NCI-H128 (cell line): ENCODE data around the gene C1GALT1C1.
"Not testable (repeated sequence)": the region's sequence is repeated elsewhere in the genome, so short reads cannot be mapped to it uniquely, and the experiment has no call there.

Experiments
- DNase-seq: peaks from one replicate; lab custom pipeline; 2025; ENCODE audit not compliant: unreplicated experiment; lab: John Stamatoyannopoulos, UW

Gene C1GALT1C1

DNA sequence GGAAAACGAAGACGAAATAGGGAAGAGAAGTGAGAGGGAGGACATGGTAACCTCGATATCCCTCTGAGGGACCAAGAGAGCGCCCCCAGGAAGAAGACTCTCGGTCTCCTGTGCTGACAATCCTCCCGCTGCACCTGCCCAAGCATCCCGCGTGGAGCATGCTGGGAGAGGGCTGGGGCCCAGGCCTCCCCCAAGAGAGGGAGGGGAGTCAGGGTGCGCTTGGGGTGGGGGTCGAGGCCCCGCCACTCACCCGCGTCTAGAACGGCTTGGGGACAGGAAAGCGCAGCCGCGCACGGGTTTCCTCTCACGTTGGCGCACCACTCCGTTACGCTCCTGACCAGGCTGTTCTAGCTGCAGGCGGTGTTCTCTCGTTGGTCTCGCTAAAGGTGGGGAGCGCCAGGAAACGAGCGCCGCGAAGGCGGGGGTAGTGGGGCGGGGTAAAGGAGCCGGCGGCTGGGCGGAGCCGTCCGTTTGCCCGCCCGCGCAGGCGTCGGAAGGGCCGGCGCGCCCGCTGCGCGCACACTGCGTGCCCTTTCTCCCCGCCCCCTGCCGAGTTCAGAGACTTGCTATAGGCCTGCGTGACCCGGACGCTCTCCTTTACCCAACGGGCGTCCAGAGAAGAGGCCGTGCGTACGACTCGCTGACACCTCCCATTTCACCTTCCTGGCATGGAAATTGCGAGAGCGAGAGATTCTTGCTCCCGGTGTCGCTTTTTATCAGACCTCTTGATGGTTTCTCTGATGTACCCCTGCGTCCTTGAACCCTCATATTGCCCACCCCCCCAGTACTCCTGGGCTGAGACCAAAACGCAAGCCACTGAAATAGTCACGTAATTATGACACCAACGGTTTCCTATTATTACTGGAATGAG lies at the start of gene C1GALT1C1:
TSS of gene C1GALT1C1 (minus strand) at position 388 of the 871 bp plus-strand sequence. CDS start 2,888 bp downstream, outside the sequence.
- DNase-seq, result peak; percentile 88

DNA sequence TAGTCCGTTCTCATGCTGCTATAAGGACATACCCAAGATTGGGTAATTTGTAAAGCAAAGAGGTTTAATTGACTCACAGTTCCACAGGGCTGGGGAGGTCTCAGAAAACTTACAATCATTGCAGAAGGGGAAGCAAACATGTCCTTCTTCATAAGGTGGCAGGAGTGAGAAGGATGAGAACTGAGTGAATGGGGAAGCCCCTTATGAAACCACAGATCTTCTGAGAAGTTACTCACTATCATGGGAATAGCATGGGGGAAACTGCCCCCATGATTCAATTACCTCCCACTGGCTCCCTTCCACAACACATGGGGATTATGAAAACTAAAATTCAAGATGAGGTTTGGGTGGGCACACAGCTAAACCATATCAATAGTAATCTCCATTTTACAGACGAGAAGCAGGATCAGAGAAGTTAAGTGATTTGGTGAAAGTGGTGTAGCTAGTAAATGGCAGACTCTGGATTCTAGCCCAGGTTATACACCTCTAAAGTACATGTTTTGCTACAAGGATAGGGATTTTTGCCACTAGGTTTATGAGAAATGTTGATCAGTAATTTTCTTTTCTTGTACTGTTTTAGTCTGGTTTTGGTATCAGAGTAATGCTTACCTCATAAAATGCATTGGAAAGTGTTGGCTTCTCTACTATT lies 47.3 kb upstream of the C1GALT1C1 start:
- DNase-seq, result no peak

DNA sequence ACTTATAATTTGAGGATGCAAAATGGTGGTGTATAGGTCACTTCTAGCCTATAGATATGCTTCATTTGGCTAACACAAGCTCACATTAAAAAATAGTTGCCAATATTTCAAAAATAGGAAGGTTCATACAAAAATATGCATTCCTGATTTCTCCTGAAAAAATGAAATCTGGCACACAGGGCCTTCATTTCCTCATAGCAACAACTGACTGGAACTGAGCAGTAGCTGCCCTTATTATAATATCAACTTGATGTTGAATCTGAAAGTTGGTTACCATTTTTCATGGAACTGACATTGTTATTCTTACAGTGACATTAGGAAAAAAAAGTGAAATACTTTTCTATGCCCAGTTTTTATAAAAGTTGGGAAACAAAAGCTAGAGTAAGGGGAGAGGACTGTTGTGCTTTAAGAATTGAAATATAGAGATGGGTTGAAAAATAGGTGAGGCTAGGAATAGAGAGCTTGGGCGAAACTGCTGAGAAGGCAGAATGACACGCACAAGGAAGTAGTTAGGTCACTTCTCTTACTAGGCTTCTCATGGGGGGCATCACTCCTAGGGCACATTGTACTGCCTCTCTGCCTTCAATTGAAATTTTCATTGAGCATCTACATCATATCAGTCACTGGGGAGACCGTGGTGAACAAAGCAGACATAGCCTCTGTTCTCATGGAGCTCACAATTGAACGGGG lies 43.1 kb upstream of the C1GALT1C1 start:
- no peak for DNase-seq

DNA sequence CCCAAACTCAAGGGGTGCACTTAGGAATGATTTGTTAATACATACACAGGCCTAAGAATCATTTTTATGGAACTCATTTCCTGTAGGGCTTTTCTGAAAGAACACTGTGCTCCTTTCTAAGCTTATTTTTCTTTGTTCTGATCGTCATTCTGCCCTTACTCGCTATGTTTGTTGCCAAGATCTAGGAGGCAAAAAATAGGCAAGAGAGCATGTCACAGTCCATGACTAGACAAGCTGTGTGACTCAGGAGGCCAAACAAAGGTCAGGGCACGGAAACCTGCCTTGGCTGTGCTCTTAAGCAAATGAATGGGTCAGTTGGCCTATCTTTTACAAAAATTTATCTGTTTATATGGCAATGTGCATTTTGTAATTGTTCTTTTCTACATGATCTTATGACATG lies 42.5 kb upstream of the C1GALT1C1 start:
- DNase-seq, result no peak

DNA sequence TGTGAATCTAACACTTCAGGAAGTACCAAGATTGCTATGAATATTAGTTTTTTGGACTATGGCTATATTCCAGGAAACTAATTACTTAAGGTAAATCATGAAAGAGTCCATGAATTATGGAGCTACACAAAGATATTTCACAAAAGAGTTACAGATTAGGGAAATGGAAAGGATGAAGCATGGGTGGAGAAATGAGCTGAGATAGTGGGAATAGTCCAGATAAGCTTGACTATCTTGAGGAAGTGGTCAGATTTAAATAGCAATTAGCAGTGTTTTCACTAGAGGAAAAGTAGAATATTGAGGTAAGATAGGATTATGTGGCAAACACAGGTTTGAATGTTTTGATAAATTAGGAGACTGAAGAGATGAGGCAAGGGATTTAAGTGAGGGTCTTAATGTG lies 42.1 kb upstream of the C1GALT1C1 start:
- DNase-seq, result no peak

DNA sequence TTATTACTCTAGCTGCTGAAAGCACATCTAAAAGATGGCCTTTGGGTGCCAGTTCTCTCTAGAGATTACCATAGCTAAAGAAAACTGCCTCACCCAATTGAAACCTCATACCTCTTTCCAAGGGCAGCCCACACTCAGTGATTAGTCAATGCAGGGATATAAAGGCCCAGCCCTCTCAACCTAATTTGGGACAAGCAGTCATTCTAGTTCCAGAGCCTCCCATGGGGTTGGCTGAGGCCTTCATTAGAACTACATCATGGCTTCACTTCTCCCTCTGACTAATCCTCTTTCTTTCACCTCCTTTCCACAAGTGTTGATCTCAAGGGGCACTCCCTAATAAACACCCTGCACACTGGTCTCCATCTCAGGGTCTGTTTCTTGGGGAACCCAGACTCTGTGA lies 38.5 kb upstream of the C1GALT1C1 start:
- no peak for DNase-seq

DNA sequence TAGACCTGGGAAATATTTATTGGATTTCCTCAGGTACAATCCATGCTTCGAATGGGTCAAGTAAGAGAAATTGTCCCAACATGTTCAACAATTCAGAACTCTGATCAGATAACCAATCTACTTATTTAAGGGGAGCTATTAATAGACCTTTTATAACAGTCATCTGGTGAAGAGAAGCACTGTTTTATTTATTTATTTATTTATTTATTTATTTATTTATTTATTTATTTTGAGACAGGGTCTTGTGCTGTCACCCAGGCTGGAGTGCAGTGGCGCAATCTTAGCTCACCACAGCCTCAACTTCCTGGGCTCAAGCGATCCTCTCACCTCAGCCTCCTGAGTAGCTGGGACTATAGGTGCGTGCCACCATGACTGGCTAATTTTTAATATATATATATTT lies 34.7 kb upstream of the C1GALT1C1 start:
- not testable (repeated sequence) for DNase-seq

DNA sequence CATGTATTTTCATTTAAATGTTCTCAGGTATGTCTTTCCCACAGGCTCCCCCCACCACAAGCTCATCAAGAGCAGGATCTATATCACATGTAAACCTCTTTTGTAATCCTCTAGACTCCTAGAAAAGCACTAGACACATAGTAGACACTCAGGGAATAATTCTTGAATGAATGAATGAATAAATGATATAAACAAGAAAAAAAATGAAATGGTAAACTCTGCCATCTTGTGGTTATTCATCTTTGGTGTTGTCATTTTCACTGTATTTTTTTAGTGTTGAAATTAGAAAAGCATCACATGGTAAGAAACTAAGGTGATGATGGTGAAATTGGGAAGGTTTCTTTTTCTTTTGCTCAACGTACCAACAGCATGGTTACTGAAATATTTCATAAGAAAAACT lies 34.2 kb upstream of the C1GALT1C1 start:
- no peak for DNase-seq

DNA sequence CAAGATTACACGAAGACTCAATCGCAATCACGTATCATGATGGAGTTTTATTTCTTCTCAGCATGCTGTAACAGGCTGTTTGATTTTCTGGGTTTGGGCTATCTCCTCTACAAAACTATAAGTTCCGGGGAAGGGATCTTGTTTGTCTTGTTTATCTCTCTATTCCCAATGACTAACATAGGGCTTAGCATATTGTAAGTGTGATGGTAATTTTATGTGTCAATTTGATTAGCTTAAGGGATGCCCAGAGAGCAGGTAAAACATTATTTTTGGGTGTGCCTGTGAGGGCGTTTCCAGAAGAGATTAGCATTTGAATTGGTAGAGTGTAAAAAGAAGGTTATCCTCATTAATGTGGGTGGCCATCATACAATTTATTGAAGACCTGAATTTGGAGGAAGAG lies 32.8 kb upstream of the C1GALT1C1 start:
- DNase-seq, result no peak

DNA sequence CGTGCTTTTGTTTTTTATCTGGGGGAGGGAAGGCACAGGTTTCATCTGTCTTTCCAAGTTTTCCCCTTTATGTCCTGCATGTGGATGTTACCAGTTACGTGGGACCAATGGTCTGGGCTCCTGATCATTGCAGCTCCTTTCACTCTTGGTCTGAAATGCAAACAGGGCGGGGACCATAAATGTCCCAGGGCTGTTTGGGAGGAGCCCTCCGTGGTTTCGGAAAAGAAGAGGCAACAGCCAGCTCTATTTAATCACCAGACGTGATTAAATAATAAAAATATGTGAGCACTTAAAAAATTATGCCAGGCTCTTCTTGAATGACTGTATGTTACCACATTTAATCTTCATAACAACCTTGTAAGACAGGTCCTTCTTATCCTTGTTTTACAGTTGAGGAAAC lies 30.8 kb upstream of the C1GALT1C1 start:
- no peak for DNase-seq

DNA sequence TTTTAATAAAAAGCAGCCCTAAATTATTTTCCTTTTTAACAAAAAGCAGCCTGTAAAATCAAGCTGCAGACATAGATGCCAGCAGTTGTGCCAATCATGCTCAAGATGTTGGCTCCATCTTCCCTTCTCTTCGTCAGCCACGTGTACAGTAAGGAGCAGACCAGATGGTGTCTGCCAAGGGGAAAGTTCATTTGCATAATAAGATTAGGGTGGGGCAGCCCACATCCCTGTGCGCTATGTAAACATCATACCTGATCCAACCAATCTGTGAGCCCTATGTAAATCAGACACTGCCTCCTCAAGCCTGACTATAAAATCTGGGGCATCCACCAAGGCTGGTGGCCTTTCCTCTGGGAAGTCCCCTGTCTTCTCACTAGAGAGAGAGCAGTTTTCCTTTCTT lies 23.1 kb upstream of the C1GALT1C1 start:
- no peak for DNase-seq

DNA sequence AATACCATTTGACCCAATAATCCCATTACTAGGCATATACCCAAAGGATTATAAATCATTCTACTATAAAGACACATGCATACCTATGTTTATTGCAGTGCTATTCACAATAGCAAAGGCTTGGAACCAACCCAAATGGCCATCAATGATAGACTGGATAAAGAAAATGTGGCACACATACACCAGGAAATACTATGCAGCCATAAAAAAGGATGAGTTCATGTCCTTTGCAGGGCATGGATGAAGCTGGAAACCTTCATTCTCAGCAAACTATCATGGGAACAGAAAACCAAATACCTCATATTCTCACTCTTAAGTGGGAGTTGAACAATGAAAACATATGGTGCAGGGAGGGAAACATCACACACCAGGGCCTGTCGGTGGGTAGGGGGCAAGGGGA lies 22.4 kb upstream of the C1GALT1C1 start:
- not testable (repeated sequence) for DNase-seq

DNA sequence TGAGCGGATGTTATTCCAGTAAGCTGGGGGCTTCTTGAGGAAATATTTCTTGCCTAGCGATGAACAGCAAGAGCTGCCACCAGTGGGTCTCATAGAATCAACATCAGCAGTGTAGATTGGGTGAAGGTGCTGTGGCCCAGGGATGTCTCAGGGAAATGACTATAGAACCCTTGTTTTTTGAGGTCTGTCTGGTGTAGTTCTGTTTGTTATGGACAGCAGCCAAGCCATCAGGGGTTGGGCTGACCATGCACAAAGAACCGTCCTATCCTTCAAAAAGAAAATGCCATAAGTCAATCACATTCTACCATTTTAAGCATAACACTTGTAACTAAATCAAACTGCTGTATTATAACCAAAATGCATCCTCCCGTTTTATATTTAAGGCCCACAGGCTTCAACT lies 17.3 kb upstream of the C1GALT1C1 start:
- DNase-seq, result no peak

DNA sequence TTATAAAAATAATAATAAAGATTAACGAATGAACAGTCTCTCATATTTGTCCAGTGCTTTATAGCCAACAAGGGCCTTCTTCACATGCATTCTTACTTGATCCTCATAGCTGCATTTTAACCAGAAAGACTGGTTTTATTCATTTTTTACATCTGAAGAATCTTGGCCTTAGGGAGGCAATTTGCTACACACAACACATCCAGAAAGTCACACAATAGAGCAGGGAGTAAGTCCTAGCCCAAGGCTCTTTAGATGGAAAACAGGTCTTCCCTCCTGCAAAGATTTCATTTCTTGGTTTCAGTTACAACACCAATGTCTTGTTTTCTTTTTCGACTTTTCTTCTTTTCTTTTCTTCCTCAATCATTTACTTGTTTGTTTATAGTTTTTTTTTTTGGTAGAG lies 13.0 kb upstream of the C1GALT1C1 start:
- DNase-seq, result no peak

DNA sequence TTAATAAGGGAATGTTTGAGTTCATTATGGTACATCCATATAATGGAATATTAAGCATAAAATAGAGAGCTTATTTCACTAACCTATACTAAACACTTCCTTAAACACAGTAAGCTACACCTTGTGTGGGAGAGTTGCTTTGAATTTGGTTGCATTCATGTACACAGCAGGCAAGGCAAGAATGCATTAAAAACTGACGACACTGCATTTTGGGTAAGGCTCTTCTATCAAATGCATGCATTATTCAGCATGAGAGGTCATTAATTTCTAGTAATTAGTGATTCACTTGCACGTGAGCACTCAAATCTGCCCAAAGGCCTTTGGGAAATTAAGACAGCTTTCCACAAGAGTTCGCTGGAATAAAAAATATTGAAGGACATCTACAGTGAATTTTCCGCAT lies 8.8 kb upstream of the C1GALT1C1 start:
- DNase-seq, result no peak

DNA sequence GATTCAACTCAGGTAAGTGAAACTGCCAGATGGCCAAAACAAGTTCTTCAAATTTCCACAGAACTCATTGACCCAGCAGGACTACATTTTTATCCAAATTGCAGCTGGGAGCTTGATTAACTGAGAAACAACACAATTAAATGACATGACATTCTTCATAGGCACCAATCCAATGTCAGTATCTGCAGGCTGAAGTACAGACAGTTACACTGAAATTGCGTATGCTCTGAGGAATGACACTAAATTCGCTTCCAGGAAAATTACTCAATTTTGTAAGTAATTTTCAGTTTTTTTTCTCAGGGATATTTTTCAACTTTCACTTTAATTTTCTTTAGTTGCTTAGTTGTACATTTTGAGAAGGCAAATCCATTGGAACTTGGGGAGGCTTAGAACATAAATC lies 4.5 kb downstream of the C1GALT1C1 start:
- no peak for DNase-seq

DNA sequence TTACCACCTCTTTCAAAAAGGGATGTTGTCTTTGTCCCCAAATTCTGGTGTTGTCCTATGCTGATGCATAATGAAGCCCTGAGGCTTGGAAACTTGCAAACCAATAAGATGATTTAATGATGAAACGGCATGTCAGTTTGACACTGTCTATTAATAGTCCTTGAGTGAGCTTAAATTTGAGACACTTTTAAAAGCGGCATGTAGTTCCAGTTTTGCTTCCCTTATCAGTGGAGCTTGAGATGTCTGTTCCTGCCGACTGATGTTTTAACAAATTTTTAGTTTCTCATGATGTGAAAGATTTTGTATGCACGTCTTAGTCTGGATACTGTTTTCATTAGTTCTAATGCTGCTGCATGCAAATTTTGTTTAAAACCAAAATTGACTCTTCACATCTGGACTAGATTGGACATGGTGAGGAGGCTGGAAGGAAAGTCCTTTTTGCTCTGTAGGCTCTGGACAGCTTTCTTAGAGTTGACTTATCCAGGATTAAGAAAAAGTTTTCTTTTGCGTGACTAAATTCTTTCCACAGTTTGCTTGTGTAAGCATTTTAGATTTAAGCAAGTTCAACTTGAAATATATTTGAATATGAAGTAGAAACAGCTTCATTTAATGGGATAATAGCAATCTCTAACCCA lies 11.7 kb downstream of the C1GALT1C1 start:
- no peak for DNase-seq

DNA sequence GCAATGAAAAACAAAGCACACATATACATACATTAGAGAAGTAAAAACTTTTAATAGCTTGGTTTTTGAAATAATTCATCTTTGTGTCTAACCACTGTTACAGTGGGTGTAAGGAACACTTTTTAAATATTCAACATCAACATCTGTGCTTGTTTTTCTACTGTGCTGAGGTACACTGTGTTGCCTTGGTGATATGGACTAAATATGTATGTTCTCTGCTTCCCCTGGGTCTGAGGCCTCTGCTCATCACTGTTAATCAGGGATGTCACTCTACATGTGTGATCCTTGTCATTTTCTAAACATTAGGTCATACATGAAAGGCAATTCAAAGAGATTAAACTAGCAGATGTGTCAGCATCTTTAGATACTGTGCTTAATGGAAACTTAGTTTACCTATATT lies 15.0 kb downstream of the C1GALT1C1 start:
- DNase-seq, result no peak

DNA sequence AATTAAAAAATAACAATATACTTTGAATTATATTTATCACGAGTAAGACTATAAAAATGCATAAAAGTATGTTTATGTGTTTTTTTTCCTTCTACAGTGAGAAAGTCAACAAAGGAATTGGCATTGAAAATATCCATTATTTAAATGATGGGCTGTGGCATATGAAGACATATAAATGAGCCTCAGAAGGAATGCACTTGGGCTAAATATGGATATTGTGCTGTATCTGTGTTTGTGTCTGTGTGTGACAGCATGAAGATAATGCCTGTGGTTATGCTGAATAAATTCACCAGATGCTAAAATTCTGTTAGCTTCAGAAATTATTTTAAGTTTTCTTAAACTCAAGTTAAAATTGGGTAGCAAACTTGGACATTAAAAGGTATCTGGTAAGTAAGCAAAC lies 17.8 kb downstream of the C1GALT1C1 start:
- DNase-seq, result no peak

DNA sequence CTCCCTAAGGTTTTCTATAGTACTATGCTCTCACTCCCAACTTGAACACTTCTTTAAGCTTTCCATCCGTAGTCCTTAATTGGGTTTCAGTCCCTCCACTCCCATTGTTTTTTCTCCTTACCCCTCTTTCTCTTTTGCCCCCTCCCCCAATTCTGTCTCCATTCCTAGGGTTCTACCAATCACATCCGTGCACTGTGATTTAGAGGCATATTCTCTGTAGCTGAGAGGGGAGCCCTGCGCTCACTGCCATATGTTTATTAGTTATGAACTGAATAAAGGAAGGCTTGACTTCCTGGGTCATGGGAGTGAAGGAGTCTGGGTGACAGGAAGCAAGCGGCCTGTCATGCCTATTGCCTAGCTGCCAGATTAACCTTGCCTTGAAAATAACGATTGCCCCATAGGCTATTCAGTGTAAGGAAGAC lies 25.5 kb downstream of the C1GALT1C1 start:
- DNase-seq, result no peak

DNA sequence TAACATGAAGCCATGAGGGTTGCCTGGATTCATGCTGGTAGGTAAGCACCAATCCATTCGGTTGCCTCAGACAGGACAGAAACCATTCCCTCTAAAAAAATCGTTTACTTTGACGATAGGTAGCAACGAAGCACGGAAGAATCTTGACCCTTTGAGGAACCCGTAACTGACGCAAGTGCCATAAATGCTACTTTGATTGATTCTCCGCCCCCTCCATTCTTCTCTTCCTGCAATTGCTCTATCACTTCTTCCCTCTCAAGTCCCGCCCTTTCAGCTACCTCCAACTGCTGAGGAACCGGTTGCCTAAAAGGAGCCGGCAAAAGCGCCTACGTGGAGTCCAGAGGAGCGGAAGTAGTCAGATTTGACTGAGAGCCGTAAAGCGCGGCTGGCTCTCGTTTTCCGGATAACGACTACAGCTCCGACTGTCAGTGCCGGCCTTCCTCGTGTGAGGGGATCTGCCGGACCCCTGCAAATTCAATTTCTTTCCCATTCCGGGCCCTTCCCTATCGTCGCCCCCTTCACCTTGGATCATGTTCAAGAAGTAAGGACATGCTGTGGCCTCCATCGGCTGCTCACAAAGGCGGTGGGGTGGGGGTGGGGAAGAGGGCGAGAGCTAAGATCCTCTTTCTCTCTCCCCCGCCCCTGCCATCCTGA lies 26.0 kb downstream of the C1GALT1C1 start, which contains the start of gene MCTS1:
TSS of gene MCTS1 (plus strand) at position 395 of the 654 bp plus-strand sequence. CDS start at position 531, 136 bp downstream.
- DNase-seq, result peak; percentile 87
